HS-5 (cell line): ENCODE data around the gene ENOX1.
A peak's percentile ranks its signal among the peaks of the same experiment; 100 is the strongest.

Experiments
- DNase-seq: peaks from one replicate; pipeline ENCODE4 v3.0.0-alpha.2; 2012; ENCODE audit warnings: low read depth

The ENOX1 gene

DNA sequence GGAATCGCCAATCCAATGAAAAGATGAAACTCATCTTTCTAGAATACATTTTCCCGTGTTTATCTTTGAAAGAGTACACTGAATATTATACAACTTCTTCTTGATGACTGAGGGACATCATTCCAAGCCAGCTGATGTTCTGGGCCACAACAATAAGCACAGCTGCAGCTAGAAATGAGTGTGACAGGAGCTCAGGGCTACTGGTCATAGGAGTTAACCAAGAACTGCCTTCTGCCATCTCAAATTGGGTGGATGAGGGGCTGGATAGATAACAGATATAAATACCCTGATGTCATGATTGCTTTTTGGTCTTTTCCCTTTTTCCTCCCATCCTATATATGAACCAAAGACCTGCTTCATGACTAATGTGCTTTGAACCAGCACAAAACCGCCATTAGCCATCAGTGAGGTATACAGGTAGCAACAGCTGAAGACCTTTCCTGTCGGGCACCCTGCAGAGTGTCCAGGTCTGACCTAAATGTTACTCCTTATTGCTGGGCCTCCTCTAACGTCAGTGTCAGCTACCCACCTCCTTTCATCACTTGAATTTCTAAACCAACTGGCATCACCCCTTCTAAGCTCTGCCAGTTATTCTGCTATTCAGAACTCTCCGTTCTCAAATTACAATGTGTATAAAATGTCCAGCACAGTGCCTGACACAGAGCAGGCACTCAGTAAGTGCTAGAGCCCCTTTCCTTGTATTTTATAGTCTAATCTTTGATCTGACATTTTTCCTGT, 178.2 kb downstream of the ENOX1 start:
- DNase-seq, result no peak

DNA sequence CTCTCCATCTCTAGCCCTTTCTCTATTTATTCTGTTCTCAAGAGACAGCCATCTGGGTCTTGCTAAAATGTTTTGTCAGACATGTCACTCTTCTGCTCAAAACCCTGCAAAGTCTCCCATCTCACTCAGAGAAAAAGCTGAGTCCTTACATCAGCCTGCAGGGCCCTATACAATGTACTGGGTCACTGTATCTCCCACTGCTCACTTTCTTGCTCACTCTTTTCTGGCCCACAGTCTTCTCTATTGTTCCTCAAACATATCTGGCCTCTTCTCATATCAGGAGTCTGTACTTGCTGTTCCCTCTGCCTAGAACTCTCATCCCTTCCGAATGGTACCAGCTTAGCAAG, 189.2 kb downstream of the ENOX1 start:
- no peak for DNase-seq

- DNase-seq, result no peak
Observed at GRCh38 chr13:43596924-43597598, 189.7 kb downstream of the ENOX1 start.

DNA sequence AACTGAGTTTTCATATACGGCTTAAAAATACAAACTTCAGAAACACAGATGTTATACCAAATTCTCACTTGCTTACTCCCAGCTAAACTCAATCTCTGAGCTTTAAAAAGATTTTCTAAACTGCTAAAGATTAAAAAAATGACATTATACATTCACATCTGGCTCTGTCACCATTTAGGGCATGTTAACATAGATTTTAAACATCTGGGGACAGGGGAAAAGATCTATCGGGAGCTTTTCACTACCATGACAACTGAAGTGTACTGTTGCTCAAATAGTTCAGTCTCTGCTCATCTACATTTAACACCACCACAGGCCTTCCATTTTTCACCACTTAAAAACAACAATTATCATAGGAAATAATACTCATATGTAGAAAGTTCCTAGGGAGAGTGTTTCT, 190.8 kb downstream of the ENOX1 start:
- DNase-seq, result no peak

GRCh38 chr13:43587376-43587775, 199.4 kb downstream of the ENOX1 start:
- no peak for DNase-seq

DNA sequence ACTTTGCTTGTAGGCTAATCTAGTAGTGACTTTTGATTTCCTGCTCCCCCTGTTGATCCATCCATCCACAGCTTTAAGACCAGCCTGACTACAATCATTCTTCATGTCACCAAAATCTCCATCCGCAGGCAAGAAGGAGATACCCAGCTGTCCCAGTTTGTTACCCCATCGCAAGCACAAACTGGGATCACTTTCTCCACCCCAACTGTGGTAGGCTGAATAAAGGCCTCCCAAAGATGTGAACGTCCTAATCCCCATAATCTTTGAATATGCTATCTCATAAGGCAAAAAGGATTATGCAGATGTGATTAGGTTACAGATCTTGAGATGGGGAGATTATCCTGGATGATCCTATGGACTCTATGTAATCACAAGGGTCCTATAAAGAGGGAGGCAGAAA, 202.0 kb downstream of the ENOX1 start:
- DNase-seq, result no peak

- no peak for DNase-seq
Observed at GRCh38 chr13:43583321-43583720, 203.5 kb downstream of the ENOX1 start.

DNA sequence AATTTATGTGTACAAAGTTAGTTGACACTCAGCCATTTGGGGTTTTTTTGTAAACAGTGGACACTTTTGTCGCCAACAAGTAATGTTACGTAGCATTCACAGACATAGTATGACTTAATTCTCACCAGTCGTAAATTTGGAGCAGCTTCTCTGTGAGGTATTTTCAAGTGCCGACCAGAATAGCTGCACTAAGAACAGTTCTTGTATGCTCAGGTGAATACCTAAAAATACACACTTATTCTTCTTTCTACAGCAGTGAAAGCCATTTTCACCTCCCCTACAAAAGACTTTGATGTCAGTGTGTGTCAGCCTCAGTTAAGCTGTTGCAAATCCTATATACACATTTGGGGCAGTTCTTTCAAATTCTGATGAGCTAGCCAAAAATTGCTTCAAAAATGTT, 206.5 kb downstream of the ENOX1 start:
- no peak for DNase-seq

DNA sequence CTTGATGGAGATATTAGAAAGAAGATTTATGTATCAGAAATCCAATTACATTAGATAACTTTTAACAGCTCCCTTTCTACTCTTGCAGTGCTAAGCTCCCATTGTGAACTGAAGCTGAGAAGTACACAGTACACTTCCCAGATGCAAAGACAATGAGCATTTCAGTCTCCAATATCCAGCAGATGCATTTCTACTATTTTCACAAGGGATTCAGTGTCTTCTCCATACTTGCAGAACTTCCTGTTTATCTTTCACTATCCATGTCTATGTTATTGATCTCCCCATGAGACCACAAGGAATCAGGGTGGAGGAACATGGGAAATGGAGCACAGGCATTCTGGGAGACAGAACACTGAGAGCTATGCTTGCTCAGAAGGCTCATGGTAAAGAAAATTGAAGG, 207.5 kb downstream of the ENOX1 start:
- no peak for DNase-seq

- DNase-seq, result no peak
Observed at GRCh38 chr13:43574605-43575004, 212.2 kb downstream of the ENOX1 start.

GRCh38 chr13:43573802-43574514, 212.8 kb downstream of the ENOX1 start:
- DNase-seq, result no peak

GRCh38 chr13:43573361-43573740, 213.4 kb downstream of the ENOX1 start:
- DNase-seq, result no peak

DNA sequence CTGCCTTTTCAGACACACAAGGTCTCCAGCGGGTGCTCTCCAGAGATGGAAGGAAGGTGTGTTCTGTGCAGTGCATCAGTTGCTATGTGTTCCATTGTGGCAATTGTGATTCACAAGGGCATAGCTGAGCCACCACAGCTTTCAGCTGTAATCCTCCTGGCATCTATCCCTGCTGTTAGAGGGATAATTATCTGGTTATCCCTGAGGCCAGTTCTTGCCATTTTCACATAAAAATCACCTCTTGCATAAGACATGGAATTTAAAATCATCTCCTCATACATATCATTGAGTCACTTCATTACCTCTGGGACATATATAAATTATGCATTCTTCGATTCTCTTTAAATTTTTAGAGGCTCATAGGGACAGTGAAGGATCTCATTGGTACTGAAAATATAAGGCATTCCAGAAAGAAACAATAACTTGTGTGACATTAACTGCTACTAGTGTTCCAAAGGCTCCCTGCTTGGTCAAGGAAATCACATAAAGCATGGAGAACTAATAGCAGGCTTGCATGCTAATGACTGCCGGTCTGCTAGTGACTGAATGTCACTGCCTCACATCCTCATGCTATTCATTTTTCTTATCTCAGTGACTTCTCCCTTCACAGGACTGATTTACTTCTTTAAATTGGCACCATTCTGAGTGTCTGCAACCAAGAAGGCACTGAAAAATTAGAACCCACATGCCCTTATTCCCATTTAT, 214.0 kb downstream of the ENOX1 start:
- peak; percentile 20 for DNase-seq

DNA sequence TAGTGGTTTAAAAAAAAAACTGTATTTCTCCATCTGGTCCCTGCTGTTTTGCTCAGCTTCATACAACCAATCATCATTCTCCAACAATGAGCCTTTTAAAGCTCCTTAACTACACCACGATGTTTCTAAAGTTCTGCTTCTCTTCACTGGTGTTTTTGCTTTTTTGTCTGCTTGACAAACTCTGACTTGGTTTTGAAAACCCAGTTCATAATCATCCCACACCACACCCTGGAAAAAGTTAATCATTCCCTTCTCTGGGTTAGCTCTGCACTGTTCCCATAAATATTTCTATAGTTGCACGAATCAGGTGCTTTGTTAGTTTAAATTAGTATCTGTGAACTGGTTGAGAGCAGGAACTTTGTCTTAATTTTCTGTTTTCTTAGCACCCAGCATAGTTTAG, 217.1 kb downstream of the ENOX1 start:
- DNase-seq, result no peak

DNA sequence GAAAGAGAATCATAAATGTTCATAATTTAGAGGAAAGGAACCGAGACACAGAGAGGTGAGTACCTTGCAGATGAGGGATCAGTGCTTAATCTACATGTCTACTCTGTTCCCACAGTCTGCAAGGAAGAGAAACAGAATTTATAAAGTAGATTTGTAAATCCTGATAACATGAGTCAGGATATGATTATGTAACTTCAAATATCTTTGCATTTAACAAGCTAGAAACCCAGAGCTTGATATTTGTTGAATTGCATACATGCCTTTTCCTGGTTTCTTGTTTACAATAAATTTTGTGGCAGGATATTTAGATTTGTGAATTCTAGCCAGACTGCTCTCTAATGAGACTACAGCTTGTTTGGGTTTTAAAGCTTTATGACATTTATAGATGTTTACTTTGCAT, 219.2 kb downstream of the ENOX1 start:
- DNase-seq, result peak; percentile 14

DNA sequence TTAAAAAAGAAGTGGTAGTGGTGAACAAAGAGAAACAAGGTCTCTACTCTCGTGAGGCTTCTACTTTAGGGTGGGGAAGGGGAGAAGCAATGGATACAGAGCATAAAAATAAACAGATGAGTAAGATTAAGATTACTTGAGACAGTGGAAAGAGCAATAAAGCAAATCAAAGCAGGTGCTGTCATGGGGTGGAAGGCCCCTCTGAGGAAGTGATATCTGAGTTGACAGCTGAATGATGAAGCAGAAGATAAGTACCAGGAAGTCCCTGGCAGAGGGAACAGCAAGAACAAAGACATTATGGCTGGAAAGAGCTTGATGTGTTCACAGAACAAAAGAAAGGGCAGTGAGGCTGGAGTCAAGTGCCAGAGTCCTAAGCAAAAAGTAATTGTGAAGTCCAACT, 221.8 kb downstream of the ENOX1 start:
- DNase-seq, result no peak

DNA sequence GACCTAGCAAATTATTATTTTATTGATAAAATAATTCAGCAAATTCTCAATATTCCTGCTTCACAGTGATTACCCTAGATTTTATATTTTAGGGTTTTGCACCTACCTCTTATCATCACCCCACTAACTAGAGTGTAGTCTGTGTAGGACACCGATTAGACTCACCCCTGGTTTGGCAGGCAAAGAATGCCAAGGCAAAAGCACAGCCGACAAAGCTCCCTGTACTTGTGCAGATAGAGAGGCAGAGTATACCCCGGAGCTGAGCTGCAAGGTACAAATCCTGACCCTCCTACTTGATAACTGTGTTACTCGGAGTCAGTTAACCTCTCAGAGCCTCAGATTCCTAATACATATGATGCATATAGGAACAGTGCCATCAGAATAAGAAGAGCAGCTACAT, 225.7 kb downstream of the ENOX1 start:
- no peak for DNase-seq

GRCh38 chr13:43558939-43559338, 227.8 kb downstream of the ENOX1 start:
- DNase-seq, result no peak

DNA sequence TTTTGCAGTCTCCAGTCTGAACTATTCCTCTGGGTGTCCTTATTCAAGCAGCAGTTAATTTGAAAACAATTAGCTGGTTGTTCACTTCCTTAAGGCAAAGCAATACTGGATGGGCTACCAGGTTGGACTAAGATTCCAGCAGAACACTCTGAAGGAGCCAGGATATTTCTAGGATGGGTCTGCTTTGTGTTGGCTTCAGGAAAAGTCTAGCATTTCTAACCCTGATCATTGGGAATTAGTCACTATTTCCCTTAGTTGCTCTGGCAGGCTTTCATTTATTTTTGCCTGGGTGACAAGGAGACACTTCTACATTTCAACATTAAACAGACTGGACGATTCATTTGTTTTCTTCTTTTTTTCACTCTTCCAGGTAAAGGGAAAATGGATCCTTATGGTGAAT, 228.4 kb downstream of the ENOX1 start:
- DNase-seq, result no peak

DNA sequence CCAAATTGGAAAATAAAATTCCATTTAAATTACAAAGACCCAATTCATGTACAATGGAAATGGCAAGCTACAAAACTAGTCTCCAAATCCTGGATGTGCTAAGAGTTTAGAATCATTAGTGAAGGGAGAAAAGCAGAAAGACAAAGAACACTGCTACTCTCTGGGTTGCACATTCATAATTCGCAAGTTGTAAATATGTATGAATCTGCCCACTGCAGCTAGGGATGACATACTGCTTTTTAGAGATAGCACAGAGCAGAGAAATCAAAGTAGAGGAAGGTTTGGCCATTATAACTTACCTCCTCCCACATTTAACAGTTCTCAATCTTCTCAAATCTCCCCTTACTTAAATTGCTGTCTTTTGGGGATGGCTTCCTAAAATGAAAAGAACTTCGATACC, 231.1 kb downstream of the ENOX1 start:
- no peak for DNase-seq

- DNase-seq, result no peak
Observed at GRCh38 chr13:43551897-43552456, 234.8 kb downstream of the ENOX1 start.

DNA sequence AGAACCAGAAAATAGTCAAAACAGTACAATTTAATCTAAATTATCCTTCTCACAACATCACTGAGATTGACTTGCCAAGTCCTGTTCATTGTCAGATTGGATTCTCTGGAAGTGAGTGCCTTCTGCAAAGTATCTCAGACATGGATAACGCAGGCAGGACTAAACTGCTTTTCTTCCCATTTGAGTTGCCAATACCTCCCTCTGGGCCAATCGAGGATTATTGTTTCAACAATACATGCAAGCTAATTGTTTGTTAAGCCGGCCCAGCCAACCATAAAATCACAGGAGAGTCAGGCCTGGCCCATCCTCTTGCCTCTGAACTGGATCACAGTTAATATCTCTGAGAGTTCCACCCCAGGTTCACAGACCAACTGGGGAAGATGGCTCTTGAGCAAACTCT, 240.0 kb downstream of the ENOX1 start:
- DNase-seq, result no peak

- DNase-seq, result no peak
Observed at GRCh38 chr13:43546251-43546650, 240.5 kb downstream of the ENOX1 start.
